Activated CD8-positive, alpha-beta T cell treated with anti-CD3 and anti-CD28 coated beads, Interleukin-2, amount 10 ng/mL, durations not matched to agents 7 days and 5 days (primary cell): ENCODE measurements around the gene PRUNE2. TPM values are rescaled to one million over a fixed set of nuclear protein-coding genes. Genes with fewer than 3 reads are reported as not detected.
A peak's percentile ranks its signal among the peaks of the same experiment; 100 is the strongest.
"Not testable (repeated sequence)": the region's sequence is repeated elsewhere in the genome, so short reads cannot be mapped to it uniquely, and the experiment has no call there.

Experiments used
- ATAC-seq: fragments of 150-1000 bp; cut with Tn5 transposase; one replicate; pipeline ENCODE4 v1.10.0; 2021; ENCODE audit warnings: moderate library complexity
- CTCF ChIA-PET: fragments of 350-600 bp; sonication (Branson Sonifier 250); formaldehyde crosslinking; loops from one replicate; lab custom pipeline; 2021; ENCODE audit warnings: antibody characterized with exemption; lab: Charles Lee
- POLR2A ChIA-PET: fragments of 350-600 bp; sonication (Branson Sonifier 250); formaldehyde crosslinking; loops from one replicate; lab custom pipeline; 2021; ENCODE audit warnings: antibody characterized with exemption; lab: Charles Lee
- DNase-seq: peaks from one replicate; pipeline ENCODE4 v3.0.0-alpha.2; 2020
- H3K27ac Mint-ChIP-seq: one replicate; pipeline ENCODE4 v1.8.0; 2021; ENCODE audit warnings: mild to moderate bottlenecking, mixed read lengths
- H3K27me3 Mint-ChIP-seq: one replicate; pipeline ENCODE4 v1.8.0; 2021; ENCODE audit warnings: low read depth, mixed read lengths
- H3K36me3 Mint-ChIP-seq: one replicate; pipeline ENCODE4 v1.8.0; 2021; ENCODE audit warnings: low read depth, mixed read lengths
- H3K4me1 Mint-ChIP-seq: one replicate; pipeline ENCODE4 v1.8.0; 2021; ENCODE audit warnings: low read depth, mixed read lengths
- H3K4me3 Mint-ChIP-seq: one replicate; pipeline ENCODE4 v1.8.0; 2021; ENCODE audit warnings: mild to moderate bottlenecking, mixed read lengths
- H3K9me3 Mint-ChIP-seq: one replicate; pipeline ENCODE4 v1.8.0; 2022; ENCODE audit warnings: mixed read lengths; ENCODE audit not compliant: insufficient read depth
- total RNA-seq, 2 experiments: library from RNA; stranded (reverse); gene quantifications; one replicate each; pipeline ENCODE4 v1.2.3, GENCODE V29; 2021

The PRUNE2 gene
- total RNA-seq, 2 experiments from 2014 or later = 0.16 to 0.52 TPM

GRCh38 chr9:76680716-76681425 lies 225.0 kb downstream of the PRUNE2 start:
- Mint-ChIP-seq H3K27me3 (no peaks in the 10 kb centered on the region), H3K9me3 (no peaks in the 10 kb centered on the region), H3K4me3 (no peak overlapping the region), H3K27ac (no peak overlapping the region), H3K4me1 (peaks cover 7% of the 10 kb centered on the region), H3K36me3 (no peaks in the 10 kb centered on the region)
- ChIA-PET CTCF (interaction anchor here (0.6 kb wide), 1 partner anchor 24 kb away, joined by 3 read pairs; no protein-coding TSS in a partner anchor), POLR2A (no interaction called here)
- DNase-seq (no peak), ATAC-seq (no peak)

GRCh38 chr9:76677481-76678055 lies 228.3 kb downstream of the PRUNE2 start:
- CTCF ChIA-PET = no interaction called here
- no peak for ATAC-seq
- POLR2A ChIA-PET = no interaction called here
- Mint-ChIP-seq H3K4me3 (no peak overlapping the region), H3K4me1 (peaks cover 7% of the 10 kb centered on the region), H3K9me3 (no peaks in the 10 kb centered on the region), H3K27me3 (no peaks in the 10 kb centered on the region), H3K36me3 (no peaks in the 10 kb centered on the region), H3K27ac (no peak overlapping the region)
- DNase-seq = no peak

- Mint-ChIP-seq H3K27me3 (no peaks in the 10 kb centered on the region), H3K36me3 (no peaks in the 10 kb centered on the region), H3K4me3 (no peak overlapping the region), H3K9me3 (no peaks in the 10 kb centered on the region), H3K27ac (no peak overlapping the region), H3K4me1 (peaks cover 7% of the 10 kb centered on the region)
- ATAC-seq (no peak), DNase-seq (no peak)
- POLR2A ChIA-PET = no interaction called here
- CTCF ChIA-PET = no interaction called here
Observed at GRCh38 chr9:76676857-76677256, 229.1 kb downstream of the PRUNE2 start.

GRCh38 chr9:76667521-76667957 lies 238.4 kb downstream of the PRUNE2 start:
- Mint-ChIP-seq H3K4me1 (peaks cover 6% of the 10 kb centered on the region), H3K27ac (no peak overlapping the region), H3K27me3 (peaks cover 8% of the 10 kb centered on the region), H3K4me3 (no peak overlapping the region), H3K9me3 (no peaks in the 10 kb centered on the region), H3K36me3 (no peaks in the 10 kb centered on the region)
- no peak for ATAC-seq
- ChIA-PET CTCF (interaction anchor here (0.8 to 2.4 kb wide), 3 partner anchors 9 to 273 kb away, joined by 3 to 11 read pairs (median 4); partner anchors contain the start of gene RFK), POLR2A (no interaction called here)
- no peak for DNase-seq

- CTCF ChIA-PET, H3K4me1 Mint-ChIP-seq, DNase-seq, H3K4me3 Mint-ChIP-seq, POLR2A ChIA-PET, H3K27ac Mint-ChIP-seq, ATAC-seq, H3K36me3 Mint-ChIP-seq, H3K9me3 Mint-ChIP-seq: not testable (repeated sequence)
- peaks cover 15% of the 10 kb centered on the region for H3K27me3 Mint-ChIP-seq
Observed at GRCh38 chr9:76665966-76666365, 239.9 kb downstream of the PRUNE2 start.

- Mint-ChIP-seq H3K27ac (no peak overlapping the region), H3K36me3 (no peaks in the 10 kb centered on the region), H3K4me3 (no peak overlapping the region), H3K9me3 (no peaks in the 10 kb centered on the region), H3K4me1 (peaks cover 8% of the 10 kb centered on the region), H3K27me3 (peaks cover 15% of the 10 kb centered on the region)
- no peak for DNase-seq
- ATAC-seq = no peak
- ChIA-PET POLR2A (no interaction called here), CTCF (no interaction called here)
Observed at GRCh38 chr9:76665458-76665857, 240.5 kb downstream of the PRUNE2 start.

GRCh38 chr9:76664120-76664519 lies 241.8 kb downstream of the PRUNE2 start:
- POLR2A ChIA-PET = no interaction called here
- ATAC-seq (no peak), DNase-seq (no peak)
- CTCF ChIA-PET = interaction anchor here (0.6 to 1.1 kb wide), 4 partner anchors 32 to 260 kb away, joined by 3 to 4 read pairs (median 3); partner anchors contain the start of gene GCNT1
- Mint-ChIP-seq H3K4me1 (peaks cover 9% of the 10 kb centered on the region), H3K27ac (no peak overlapping the region), H3K4me3 (no peak overlapping the region), H3K36me3 (no peaks in the 10 kb centered on the region), H3K27me3 (peaks cover 15% of the 10 kb centered on the region), H3K9me3 (no peaks in the 10 kb centered on the region)

GRCh38 chr9:76662476-76663281 lies 243.2 kb downstream of the PRUNE2 start:
- DNase-seq (no peak), ATAC-seq (no peak)
- no peak overlapping the region for H3K27ac Mint-ChIP-seq
- H3K9me3 Mint-ChIP-seq = no peaks in the 10 kb centered on the region
- H3K27me3 Mint-ChIP-seq = peaks cover 15% of the 10 kb centered on the region
- no peaks in the 10 kb centered on the region for H3K36me3 Mint-ChIP-seq
- ChIA-PET CTCF (interaction anchor here (0.7 to 3.2 kb wide), 8 partner anchors 28 to 221 kb away, joined by 3 to 13 read pairs (median 3); no protein-coding TSS in a partner anchor), POLR2A (no interaction called here)
- H3K4me1 Mint-ChIP-seq = peaks cover 16% of the 10 kb centered on the region
- no peak overlapping the region for H3K4me3 Mint-ChIP-seq

GRCh38 chr9:76658510-76659231 lies 247.2 kb downstream of the PRUNE2 start:
- Mint-ChIP-seq H3K9me3 (no peaks in the 10 kb centered on the region), H3K27ac (no peak overlapping the region), H3K27me3 (peaks cover 9% of the 10 kb centered on the region), H3K4me3 (no peak overlapping the region), H3K4me1 (peaks cover 52% of the 10 kb centered on the region), H3K36me3 (peaks cover 3% of the 10 kb centered on the region)
- CTCF ChIA-PET = interaction anchor here (0.6 to 4.8 kb wide), 39 partner anchors 9 to 280 kb away, joined by 3 to 89 read pairs (median 5); partner anchors contain the start of genes GCNT1 and RFK
- ATAC-seq (peak; percentile 95), DNase-seq (no peak)
- POLR2A ChIA-PET = interaction anchor here (0.6 to 1.4 kb wide), 3 partner anchors 57 to 203 kb away, joined by 3 to 6 read pairs (median 3); partner anchors contain the start of gene GCNT1

- Mint-ChIP-seq H3K36me3 (peaks cover 3% of the 10 kb centered on the region), H3K27me3 (peaks cover 5% of the 10 kb centered on the region), H3K4me1 (peaks cover 56% of the 10 kb centered on the region), H3K9me3 (no peaks in the 10 kb centered on the region), H3K27ac (no peak overlapping the region), H3K4me3 (no peak overlapping the region)
- DNase-seq = no peak
- ChIA-PET CTCF (interaction anchor here (0.6 to 4.8 kb wide), 7 partner anchors 24 to 263 kb away, joined by 3 to 89 read pairs (median 20); partner anchors contain the start of genes GCNT1 and RFK), POLR2A (no interaction called here)
- no peak for ATAC-seq
Observed at GRCh38 chr9:76657265-76657664, 248.6 kb downstream of the PRUNE2 start.

GRCh38 chr9:76655971-76656370 lies 249.9 kb downstream of the PRUNE2 start:
- ChIA-PET CTCF (interaction anchor here (1.0 to 4.8 kb wide), 5 partner anchors 27 to 211 kb away, joined by 3 to 89 read pairs (median 21); partner anchors contain the start of gene GCNT1), POLR2A (no interaction called here)
- Mint-ChIP-seq H3K36me3 (peaks cover 3% of the 10 kb centered on the region), H3K4me3 (no peak overlapping the region), H3K4me1 (peaks cover 67% of the 10 kb centered on the region), H3K27me3 (no peaks in the 10 kb centered on the region), H3K27ac (no peak overlapping the region), H3K9me3 (no peaks in the 10 kb centered on the region)
- ATAC-seq = no peak
- DNase-seq = no peak
